HEK293 (cell line): ENCODE measurements around the gene FOXP1.

ENCODE experiments used
- CTCF ChIA-PET: fragments of 350-600 bp; formaldehyde crosslinking; extraction: SDS; loops from one replicate; lab custom pipeline; 2021; ENCODE audit warnings: antibody characterized with exemption; lab: Yijun Ruan, JAX
- POLR2A ChIA-PET: fragments of 300-600 bp; formaldehyde crosslinking; extraction: SDS; loops from one replicate; lab custom pipeline; 2020; ENCODE audit warnings: antibody characterized with exemption, inconsistent platforms; lab: Yijun Ruan, JAX
- H3K27ac ChIP-seq: fragments of 200-500 bp; sonication (Bioruptor generic); 2 replicates; pipeline ENCODE4 v1.5.1; 2014; ENCODE audit warnings: low read depth, low read length, control low read depth, inconsistent platforms; ENCODE audit errors: extremely low read depth
- H3K36me3 ChIP-seq, 2 experiments: fragments of 200-500 bp in 1 of 2; sonication (Bioruptor generic) in 1 of 2; 1 replicate in 1 of 2; 2 replicates in 1 of 2; pipeline ENCODE4 v1.5.1; 2014 to 2017; ENCODE audit warnings: inconsistent platforms in 2 of 2, low read length in 2 of 2; ENCODE audit not compliant: control insufficient read depth in 2 of 2, insufficient read depth in 1 of 2
- H3K4me1 ChIP-seq: fragments of 200-500 bp; sonication (Bioruptor generic); 2 replicates; pipeline ENCODE4 v1.5.1; 2014; ENCODE audit warnings: mild to moderate bottlenecking, low read length, inconsistent platforms; ENCODE audit not compliant: control insufficient read depth, insufficient read depth
- H3K4me3 ChIP-seq: 2 replicates; pipeline ENCODE4 v1.5.1; 2011; ENCODE audit warnings: low read depth, mild to moderate bottlenecking, control low read depth, low read length, moderate library complexity
- H3K9me3 ChIP-seq: fragments of 200-500 bp; sonication (Bioruptor generic); 2 replicates; pipeline ENCODE4 v1.5.1; 2014; ENCODE audit warnings: low read depth, low read length, inconsistent platforms; ENCODE audit not compliant: control insufficient read depth, insufficient read depth
- AEBP2 ChIP-seq: fragments of 450-650 bp; formaldehyde crosslinking; IDR thresholded peaks from 2 replicates; pipeline ENCODE4 v1.5.1; 2016; ENCODE audit warnings: missing biosample characterization, missing genetic modification characterization, borderline replicate concordance
- EGR2 ChIP-seq: fragments of 450-650 bp; formaldehyde crosslinking; IDR thresholded peaks from 2 replicates; pipeline ENCODE4 v1.5.1; 2016; ENCODE audit warnings: low read depth, missing biosample characterization, missing genetic modification characterization
- ELK4 ChIP-seq: IDR thresholded peaks from 2 replicates; pipeline ENCODE4 v1.6.1; 2011; ENCODE audit warnings: mild to moderate bottlenecking, low read depth, low read length, borderline replicate concordance
- GFI1B ChIP-seq: fragments of 450-650 bp; formaldehyde crosslinking; IDR thresholded peaks from 2 replicates; pipeline ENCODE4 v1.5.1; 2016; ENCODE audit warnings: missing biosample characterization, missing genetic modification characterization
- HOXD13 ChIP-seq: sonication (generic); formaldehyde crosslinking; IDR thresholded peaks from 2 replicates; pipeline ENCODE4 v1.8.0; 2022; ENCODE audit warnings: missing genetic modification reagents, borderline replicate concordance
- KLF17 ChIP-seq: fragments of 450-650 bp; formaldehyde crosslinking; IDR thresholded peaks from 2 replicates; pipeline ENCODE4 v1.5.1; 2016; ENCODE audit warnings: missing biosample characterization, missing genetic modification characterization
- SALL2 ChIP-seq: fragments of 450-650 bp; formaldehyde crosslinking; IDR thresholded peaks from 2 replicates; pipeline ENCODE4 v1.5.0; 2017; ENCODE audit warnings: missing biosample characterization, mild to moderate bottlenecking, missing genetic modification characterization, borderline replicate concordance
- SP7 ChIP-seq: fragments of 450-650 bp; formaldehyde crosslinking; IDR thresholded peaks from 2 replicates; pipeline ENCODE4 v1.5.1; 2016; ENCODE audit warnings: missing biosample characterization, missing genetic modification characterization
- TCF7L2 ChIP-seq: IDR thresholded peaks from 2 replicates; pipeline ENCODE4 v1.6.1; 2011; ENCODE audit warnings: low read depth, mild to moderate bottlenecking, inconsistent platforms, low read length, moderate library complexity, borderline replicate concordance
- YY1 ChIP-seq: fragments of 450-650 bp; formaldehyde crosslinking; IDR thresholded peaks from 2 replicates; pipeline ENCODE4 v1.5.1; 2018; ENCODE audit warnings: missing biosample characterization, missing genetic modification characterization
- ZNF214 ChIP-seq: fragments of 450-650 bp; formaldehyde crosslinking; IDR thresholded peaks from 2 replicates; pipeline ENCODE4 v1.5.1; 2017; ENCODE audit warnings: missing biosample characterization, mild to moderate bottlenecking, missing genetic modification characterization, borderline replicate concordance
- ZNF23 ChIP-seq: fragments of 450-650 bp; formaldehyde crosslinking; IDR thresholded peaks from 2 replicates; pipeline ENCODE4 v1.5.1; 2016; ENCODE audit warnings: missing biosample characterization, missing genetic modification characterization, borderline replicate concordance
- ZNF398 ChIP-seq: fragments of 450-650 bp; formaldehyde crosslinking; IDR thresholded peaks from 2 replicates; pipeline ENCODE4 v1.5.1; 2017; ENCODE audit warnings: missing biosample characterization, missing genetic modification characterization
- ZNF510 ChIP-seq: fragments of 450-650 bp; formaldehyde crosslinking; IDR thresholded peaks from 2 replicates; pipeline ENCODE4 v1.5.1; 2018; ENCODE audit warnings: mild to moderate bottlenecking, missing genetic modification characterization, missing biosample characterization; ENCODE audit not compliant: insufficient replicate concordance
- ZNF549 ChIP-seq: fragments of 450-650 bp; IDR thresholded peaks from 2 replicates; pipeline ENCODE4 v1.5.1; 2018; ENCODE audit warnings: missing biosample characterization, missing genetic modification characterization, mild to moderate bottlenecking, inconsistent platforms, moderate library complexity
- ZNF585B ChIP-seq: fragments of 450-650 bp; formaldehyde crosslinking; IDR thresholded peaks from 2 replicates; pipeline ENCODE4 v1.5.1; 2016; ENCODE audit warnings: missing biosample characterization, missing genetic modification characterization
- ZNF621 ChIP-seq: fragments of 450-650 bp; formaldehyde crosslinking; IDR thresholded peaks from 2 replicates; pipeline ENCODE4 v1.5.1; 2017; ENCODE audit warnings: missing biosample characterization, missing genetic modification characterization
- ZNF776 ChIP-seq: fragments of 450-650 bp; formaldehyde crosslinking; IDR thresholded peaks from 2 replicates; pipeline ENCODE4 v1.5.0; 2017; ENCODE audit warnings: missing biosample characterization, missing genetic modification characterization, borderline replicate concordance
- ZSCAN30 ChIP-seq: fragments of 450-650 bp; IDR thresholded peaks from 2 replicates; pipeline ENCODE4 v1.5.1; 2018; ENCODE audit warnings: missing biosample characterization, mild to moderate bottlenecking, missing genetic modification characterization, moderate library complexity

Gene FOXP1

GRCh38 chr3:71035314-71035713, 548.2 kb downstream of the FOXP1 start:
- peaks cover 0 to 41% of the 10 kb centered on the region in 2 experiments; a peak in 2 of 3 replicates for H3K36me3 ChIP-seq
- no peaks in the 10 kb centered on the region for H3K9me3 ChIP-seq
- ChIA-PET POLR2A (no interaction called here), CTCF (interaction anchor here (0.7 kb wide), 1 partner anchor 676 kb away, joined by 3 read pairs; no protein-coding TSS in a partner anchor)
- TF ChIP-seq ZNF549 (tag by site-specific recombination) (0 out of 2 replicates have a peak, but pooled peaks have one; percentile 2), HOXD13 (CRISPR knock-in tag) (no peak), TCF7L2 (no peak)
- peaks cover 3% of the 10 kb centered on the region for H3K4me1 ChIP-seq
- H3K27ac ChIP-seq, result no peak overlapping the region
- H3K4me3 ChIP-seq, result no peak overlapping the region

GRCh38 chr3:71033681-71034220, 549.8 kb downstream of the FOXP1 start:
- CTCF ChIA-PET, result interaction anchor here (1.0 kb wide), 1 partner anchor 27 kb away, joined by 4 read pairs; no protein-coding TSS in a partner anchor
- H3K9me3 ChIP-seq, result no peaks in the 10 kb centered on the region
- H3K4me3 ChIP-seq, result no peak overlapping the region
- H3K36me3 ChIP-seq, result peaks cover 0 to 28% of the 10 kb centered on the region in 2 experiments; a peak in 2 of 3 replicates
- TF ChIP-seq YY1 (tag by site-specific recombination) (no peak), ZNF585B (0 out of 2 replicates have a peak, but pooled peaks have one; percentile 37), ZSCAN30 (tag by site-specific recombination) (no peak)
- H3K27ac ChIP-seq, result no peak overlapping the region
- POLR2A ChIA-PET, result no interaction called here
- peaks cover 3% of the 10 kb centered on the region for H3K4me1 ChIP-seq

- H3K4me3 ChIP-seq, result no peak overlapping the region
- CTCF ChIA-PET, result no interaction called here
- H3K36me3 ChIP-seq, result peaks cover 0 to 15% of the 10 kb centered on the region in 2 experiments; a peak in 1 of 3 replicates
- peaks cover 3% of the 10 kb centered on the region for H3K4me1 ChIP-seq
- no peak overlapping the region for H3K27ac ChIP-seq
- POLR2A ChIA-PET, result interaction anchor here (0.6 kb wide), 1 partner anchor 917 kb away, joined by 3 read pairs; no protein-coding TSS in a partner anchor
- TF ChIP-seq ZNF214, result no peak
- TF ChIP-seq GFI1B, result no peak
- no peak for TF ChIP-seq ZNF621 (tag by site-specific recombination)
- TF ChIP-seq SP7 (tag by site-specific recombination), result no peak
- TF ChIP-seq EGR2 (tag by site-specific recombination), result no peak
- no peak for TF ChIP-seq ELK4
- TF ChIP-seq ZNF398 (tag by site-specific recombination), result no peak
- TF ChIP-seq ZNF776 (tag by site-specific recombination), result no peak
- TF ChIP-seq ZNF23 (tag by site-specific recombination), result no peak
- no peak for TF ChIP-seq KLF17 (tag by site-specific recombination)
- no peak for TF ChIP-seq AEBP2 (tag by site-specific recombination)
- no peak for TF ChIP-seq ZNF510 (tag by site-specific recombination)
- TF ChIP-seq SALL2 (tag by site-specific recombination), result no peak
- no peaks in the 10 kb centered on the region for H3K9me3 ChIP-seq
Measured at GRCh38 chr3:71031914-71032521, 551.5 kb downstream of the FOXP1 start.
